SKM-1 treated with dmso at 0.1 percent for 144 hours (cell line): ENCODE measurements around the gene IRF6.

Source experiments
- DNase-seq: peaks from one replicate; lab custom pipeline; 2025; ENCODE audit not compliant: unreplicated experiment; lab: John Stamatoyannopoulos, UW

Gene IRF6

DNA sequence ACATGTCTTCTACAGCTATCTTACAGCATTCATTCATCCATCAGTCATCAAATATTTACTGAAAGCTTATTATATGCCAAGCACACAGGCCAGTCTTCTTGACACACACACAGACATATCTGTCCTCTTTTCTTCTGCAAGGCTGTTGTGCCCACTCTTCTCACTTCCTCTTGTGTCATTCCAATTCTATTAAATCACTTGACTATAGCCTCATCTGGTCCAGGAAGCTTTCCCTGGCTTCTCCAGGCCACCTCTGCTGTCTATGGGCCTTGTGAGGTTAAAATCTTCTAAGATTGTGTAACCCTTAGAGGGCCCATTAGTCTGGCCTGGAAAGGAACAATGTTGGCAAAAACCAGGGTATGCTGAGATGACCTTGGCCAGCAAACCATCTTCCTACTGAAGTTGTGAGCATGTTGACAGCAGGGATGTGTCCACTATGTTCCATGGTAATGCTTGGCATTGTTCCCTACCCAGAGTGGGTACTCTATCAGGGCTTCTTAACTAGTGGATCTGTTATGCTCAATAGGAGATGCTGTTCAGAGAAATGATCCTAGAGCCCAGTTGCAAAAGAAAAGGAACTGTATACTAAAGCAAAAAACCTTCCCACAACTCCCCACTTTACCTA is 44.8 kb downstream of the IRF6 start:
- no peak for DNase-seq

DNA sequence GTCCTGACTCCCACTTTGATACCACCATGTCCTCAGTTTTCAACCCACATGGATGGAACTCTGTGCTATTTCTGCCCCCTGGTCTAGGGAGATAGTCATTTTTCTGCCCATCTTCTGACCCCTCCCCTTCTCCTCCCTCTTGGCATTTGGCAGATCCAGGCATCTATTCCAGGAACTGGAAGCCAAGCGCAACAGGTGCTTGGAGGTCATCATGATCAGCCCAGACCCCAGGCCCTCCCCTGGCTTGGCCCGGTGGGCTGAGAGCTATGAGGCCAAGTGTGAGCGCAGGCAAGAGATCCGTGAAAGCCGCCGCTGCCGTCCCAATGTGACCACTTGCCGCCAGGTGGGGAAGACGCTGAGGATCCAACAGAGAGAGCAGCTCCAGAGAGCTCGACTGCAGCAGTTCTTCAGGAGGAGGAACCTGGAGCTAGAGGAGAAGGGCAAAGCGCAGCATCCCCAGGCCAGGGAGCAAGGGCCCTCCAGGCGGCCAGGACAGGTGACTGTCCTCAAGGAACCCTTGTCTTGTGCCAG is 46.0 kb downstream of the IRF6 start:
- no peak for DNase-seq

GRCh38 chr1:209758400-209758799 is 47.5 kb downstream of the IRF6 start:
- DNase-seq, result no peak

GRCh38 chr1:209756615-209757445 is 49.1 kb downstream of the IRF6 start:
- DNase-seq, result peak; percentile 91

DNA sequence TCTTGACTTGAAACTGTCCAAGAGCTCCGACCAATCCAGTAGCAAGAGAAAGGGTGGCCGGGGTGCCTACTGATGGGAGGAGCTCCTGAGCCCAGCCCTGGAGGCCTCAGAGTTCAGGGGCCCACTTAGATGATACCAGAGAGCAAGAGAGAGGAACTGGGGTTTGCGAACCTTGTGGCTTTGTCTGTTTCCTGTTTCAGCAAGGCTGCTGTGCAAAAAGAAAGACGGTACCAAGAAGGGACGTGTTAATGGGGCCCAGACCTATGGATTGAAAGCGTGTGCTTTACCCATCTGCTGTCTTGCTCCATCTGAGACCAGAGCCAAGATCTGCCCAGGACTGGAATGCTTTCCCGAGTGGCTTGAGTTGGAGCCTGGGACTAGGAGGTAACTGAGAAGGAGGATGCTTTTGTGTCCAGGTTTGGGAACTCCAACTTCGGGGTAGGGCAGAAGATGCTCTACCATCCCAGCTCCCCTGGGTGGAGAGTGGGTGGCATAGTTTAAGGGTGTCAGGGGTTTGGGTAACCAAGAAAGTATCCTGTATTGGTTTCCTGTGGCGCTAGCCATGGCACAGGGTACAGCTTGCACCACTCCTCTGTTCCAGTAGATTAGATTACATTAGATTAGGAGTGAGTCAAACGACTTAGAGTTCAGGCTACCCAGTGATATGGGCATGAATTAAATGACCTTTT is 49.9 kb downstream of the IRF6 start, which contains the start of gene TRAF3IP3:
TSS of gene TRAF3IP3 (plus strand) at position 128 of the 689 bp plus-strand sequence. CDS start 3,987 bp downstream, outside the sequence.
- DNase-seq, result peak; percentile 99

DNA sequence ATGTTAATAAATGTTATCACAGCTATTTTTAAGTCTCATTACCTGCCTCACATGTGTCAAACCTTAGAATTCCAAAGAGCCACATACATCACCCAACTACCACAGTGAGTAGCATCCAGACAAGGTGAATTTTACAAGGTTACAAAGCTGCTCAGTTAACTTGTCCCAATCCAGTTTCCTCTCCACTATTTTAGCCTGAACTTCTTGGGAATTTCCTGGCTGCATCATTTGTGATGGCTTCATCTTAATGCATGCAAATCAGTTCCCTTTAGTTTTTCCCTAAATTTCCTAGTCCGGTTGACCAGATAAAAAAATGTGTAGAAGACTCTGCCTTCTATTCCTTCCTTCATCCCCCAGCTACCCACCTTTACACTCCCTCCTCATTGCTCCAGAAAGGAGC is 50.7 kb downstream of the IRF6 start:
- no peak for DNase-seq

DNA sequence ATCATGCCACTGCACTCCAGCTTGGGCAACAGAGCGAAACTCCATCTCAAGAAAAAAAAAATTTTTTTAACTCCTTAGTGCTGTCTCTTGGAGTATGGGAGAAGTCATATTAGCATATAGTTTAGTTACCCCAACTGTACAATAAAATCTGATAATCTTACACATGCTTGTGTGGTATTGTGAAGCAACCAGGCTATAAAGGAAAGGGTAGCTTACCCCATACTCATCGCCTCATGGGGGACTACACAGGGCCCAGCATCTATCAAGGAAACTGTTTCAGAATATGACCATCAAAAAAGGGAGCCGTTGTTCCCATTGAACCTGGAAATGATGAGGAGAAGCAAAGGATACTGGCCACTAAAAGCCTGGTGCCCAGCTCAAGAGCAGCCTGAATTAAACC is 53.1 kb downstream of the IRF6 start:
- DNase-seq, result no peak

DNA sequence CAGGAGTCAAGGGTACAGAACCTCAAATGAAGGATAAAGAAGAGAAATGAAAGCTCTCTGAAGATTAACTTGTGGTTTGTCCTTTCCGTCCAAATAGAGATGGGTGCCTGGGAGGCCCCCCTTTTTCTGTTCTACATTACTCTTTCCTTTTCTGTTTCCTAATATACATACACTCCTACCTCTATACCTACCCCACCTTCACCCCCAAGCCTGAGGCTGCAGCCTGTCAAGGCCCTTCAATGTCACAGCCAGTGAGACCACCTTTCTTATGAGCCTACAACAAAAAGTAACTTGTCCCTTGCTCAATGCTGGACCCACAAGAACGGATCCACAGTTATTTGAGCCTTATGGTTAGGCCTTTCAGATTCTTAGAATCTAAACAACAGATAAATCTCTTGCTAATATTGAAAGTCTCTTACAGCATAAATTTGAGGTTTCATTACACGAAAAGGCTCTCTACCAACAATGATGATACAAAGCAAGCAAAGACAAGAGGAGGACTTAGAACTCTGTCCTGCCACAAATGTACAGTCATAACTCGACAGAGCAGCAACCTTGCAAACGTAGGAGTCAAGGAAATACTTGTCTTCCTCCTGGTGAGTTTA is 54.2 kb downstream of the IRF6 start:
- DNase-seq, result no peak

GRCh38 chr1:209749670-209750323 is 56.1 kb downstream of the IRF6 start:
- no peak for DNase-seq

DNA sequence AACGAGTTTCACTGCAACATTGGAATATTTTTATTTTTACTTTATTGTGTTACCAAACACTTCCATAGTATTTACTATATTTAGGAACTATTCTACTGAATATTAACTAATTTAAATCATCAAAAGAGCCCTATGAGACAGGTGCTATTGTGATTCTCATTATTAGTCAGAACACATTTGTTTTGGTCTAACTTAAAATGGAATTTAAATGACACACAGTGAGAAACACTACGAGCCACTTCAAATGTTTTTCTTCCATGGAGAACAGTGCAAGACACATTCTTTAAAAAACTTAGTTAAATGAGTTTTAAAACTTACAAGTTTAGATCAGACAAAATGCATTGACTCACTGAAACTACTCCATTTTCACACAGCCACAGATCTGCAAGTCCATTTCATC is 56.7 kb downstream of the IRF6 start:
- DNase-seq, result no peak

DNA sequence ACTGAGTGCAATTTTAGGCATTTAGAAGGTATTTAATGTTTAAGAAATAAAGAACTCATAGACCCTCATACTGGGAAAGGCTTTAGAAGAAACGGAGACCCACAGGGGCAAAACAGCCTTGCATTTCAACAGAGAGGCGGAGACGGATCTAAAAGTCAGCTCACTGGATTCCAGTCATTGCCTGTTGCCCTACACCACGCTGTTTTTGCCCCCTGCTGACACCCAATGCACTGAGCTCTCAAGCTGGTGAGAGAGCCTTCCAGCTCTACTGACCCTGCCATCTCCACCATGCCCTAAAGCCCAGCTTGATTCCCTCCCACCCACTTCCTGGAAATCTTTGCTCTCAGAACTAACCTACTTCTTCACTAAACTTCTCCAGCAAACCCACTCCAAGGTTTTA is 57.3 kb downstream of the IRF6 start:
- DNase-seq, result no peak

DNA sequence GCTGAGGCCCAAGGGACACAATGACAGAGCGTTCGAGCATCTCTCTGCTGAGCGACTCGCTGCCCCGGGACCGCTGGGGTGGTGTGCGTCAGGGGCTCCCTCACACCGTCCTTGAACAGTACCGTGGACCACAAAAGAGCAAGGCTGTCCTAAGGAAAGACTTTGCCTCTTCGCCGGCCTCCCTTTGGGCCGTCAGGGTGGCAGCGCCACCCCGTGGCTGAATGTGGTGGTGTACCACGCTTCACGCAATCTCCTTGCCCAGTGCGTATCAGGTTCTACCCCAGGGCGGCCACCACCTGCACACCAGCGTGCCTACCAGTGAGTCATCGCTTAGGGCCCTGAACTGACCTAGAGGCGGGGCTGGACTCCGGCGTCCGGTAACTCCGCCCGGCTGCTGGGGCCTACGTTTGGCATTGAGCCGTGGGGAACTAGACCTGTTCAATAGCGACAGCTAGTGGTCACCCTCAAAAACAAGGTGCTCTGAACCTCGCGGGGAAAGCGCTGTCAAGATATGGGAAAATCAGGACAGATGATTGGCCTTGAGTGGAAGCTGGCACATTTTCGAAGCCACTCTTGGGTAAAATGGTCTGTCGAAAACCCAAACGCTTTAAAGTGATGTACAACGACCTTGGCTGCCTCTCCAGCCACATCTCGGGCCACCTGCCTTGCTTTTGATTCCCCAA is 58.2 kb downstream of the IRF6 start:
- DNase-seq, result peak; percentile 69

GRCh38 chr1:209746451-209747165 is 59.3 kb downstream of the IRF6 start:
- DNase-seq, result no peak

DNA sequence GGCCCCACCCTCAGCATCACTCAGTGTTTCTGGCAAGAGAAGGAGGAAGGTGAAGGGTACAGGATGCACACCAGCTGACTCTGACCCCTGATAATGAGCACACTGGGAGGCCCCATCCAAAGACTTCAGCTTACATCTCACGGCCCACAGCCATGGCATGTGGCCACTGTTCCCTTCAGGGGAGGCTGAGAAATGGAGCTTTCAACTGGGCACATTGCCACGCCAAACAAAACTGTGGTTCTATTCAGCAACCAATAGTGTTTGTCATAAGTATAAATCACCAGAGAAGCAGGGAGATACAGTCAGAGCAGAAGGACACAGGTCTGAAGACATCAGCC is 62.8 kb downstream of the IRF6 start:
- DNase-seq, result no peak

DNA sequence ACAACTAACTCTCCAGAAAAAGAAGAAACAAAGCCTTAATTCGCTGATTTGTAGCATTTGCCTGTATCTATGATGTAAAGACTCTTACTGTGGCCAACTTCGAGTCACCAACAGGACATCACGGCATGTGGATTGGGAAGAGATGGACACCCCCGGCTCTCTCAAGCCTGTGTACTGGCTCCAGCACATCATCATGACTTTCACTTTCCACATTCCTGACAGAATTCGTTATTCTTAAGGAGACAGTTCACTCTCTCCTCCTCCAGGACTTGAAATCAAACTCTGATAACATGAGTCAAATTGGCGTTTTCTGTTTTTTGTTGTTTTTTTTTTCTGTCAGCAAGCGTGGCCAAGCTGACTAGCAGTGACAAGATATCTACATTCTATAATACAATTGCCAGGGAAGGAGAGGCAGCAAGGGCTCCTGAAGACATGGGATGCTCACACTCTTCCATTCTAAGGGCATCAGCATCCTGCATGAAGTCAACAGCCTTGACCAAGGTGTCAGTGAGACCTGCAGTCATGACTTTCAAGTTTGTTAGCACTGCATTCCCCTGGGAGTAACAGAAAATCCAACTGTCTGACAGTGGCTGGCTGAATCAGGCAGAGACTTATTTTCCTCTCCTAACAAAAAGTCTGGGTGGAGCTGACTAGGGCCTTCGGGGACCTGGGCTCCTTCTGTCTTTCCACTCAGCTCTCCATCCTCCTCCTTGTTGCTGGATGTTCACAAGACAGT is 63.4 kb downstream of the IRF6 start:
- DNase-seq, result no peak

GRCh38 chr1:209741889-209742288 is 64.1 kb downstream of the IRF6 start:
- DNase-seq, result no peak

- no peak for DNase-seq
Measured at GRCh38 chr1:209741193-209741592, 64.7 kb downstream of the IRF6 start.

DNA sequence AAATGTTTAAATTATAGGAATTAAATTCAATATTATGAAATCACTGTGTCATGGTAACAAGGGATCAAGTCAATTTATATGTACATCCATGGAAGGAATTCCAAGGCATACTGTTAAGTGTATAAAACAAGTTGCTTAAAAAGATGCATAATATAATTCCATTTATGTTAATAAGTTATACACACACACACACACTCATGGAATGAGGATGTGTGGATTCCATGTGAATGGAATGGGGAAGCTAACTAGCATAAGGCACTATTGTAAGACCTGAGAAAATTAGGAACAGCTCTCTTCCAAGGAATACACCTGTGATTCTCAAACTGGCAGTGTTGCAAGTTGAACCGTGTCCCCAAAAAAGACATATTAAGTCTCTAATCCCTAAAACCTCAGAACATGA is 67.7 kb downstream of the IRF6 start:
- no peak for DNase-seq

DNA sequence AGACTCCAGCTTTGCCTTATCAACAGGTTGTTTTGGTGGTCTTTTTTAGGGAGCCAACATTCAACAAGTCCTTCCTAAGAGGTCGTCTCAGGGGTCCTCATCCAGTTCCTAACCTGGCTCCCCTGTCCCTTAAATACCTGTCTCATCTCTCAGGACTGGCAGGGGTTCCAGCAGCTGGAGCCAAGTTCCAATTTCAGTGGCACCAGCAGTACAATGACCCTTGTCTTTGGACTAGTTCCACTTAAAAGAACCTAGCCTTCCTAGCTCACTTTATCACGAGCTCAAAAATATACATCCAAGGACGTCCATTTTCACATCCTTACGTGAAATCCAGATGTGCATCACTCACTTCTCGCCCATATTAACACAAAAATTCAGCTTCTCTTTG is 68.8 kb downstream of the IRF6 start:
- DNase-seq, result no peak
